ENCODE results near the gene LIMCH1.
"Not testable (repeated sequence)": the region's sequence is repeated elsewhere in the genome, so short reads cannot be mapped to it uniquely, and the experiment has no call there.

LIMCH1 gene

DNA sequence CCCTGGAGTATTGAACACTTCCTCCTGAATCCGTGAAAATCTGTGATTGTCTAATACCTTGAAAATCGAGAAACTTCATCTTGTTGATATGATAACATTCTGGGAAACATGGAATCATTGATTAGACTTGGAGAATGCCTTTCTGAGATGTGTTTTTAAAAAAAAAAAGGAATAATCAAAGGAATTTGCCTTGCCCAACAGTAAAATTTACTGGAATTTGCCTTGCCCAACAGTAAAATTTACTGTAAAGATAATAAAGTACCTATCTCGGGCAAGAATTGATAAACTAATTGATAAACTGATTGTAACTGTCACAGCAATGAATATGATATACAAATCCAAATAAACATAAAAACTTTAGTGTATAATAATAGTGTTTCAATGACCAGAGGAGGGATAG, 165.8 kb downstream of the LIMCH1 start:
- Histone ChIP-seq H3K27me3 (ENCODE audit: control insufficient read depth, low read length) (peaks cover 6% of the 10 kb centered on the region; the same call in 1 of the 2 replicates), H4K20me1 (ENCODE audit: control insufficient read depth, insufficient read depth, low read depth, low read length) (no peaks in the 10 kb centered on the region), H3K79me2 (ENCODE audit: control insufficient read depth, low read length) (no peaks in the 10 kb centered on the region), H3K27ac (ENCODE audit: low read depth, low read length) (no peak overlapping the region), H3K9me3 (ENCODE audit: control insufficient read depth, insufficient read depth, low read length) (no peaks in the 10 kb centered on the region), H3F3A (ENCODE audit: control insufficient read depth, insufficient read depth) (no peaks in the 10 kb centered on the region), H3K9me2 (replicated peaks; ENCODE audit: control insufficient read depth, low read length) (no peaks in the 10 kb centered on the region), H3K4me3 (ENCODE audit: low read length) (no peak overlapping the region), H3K4me2 (ENCODE audit: low read length) (no peak overlapping the region), H3K36me3 (ENCODE audit: control insufficient read depth, low read length) (no peaks in the 10 kb centered on the region), H3K4me1 (ENCODE audit: control insufficient read depth, low read length) (no peaks in the 10 kb centered on the region)
- no peak for TF ChIP-seq EZH2phosphoT487 (IDR thresholded peaks at IDR 0.05; ENCODE audit: borderline replicate concordance, low read length)
- TF ChIP-seq, protein P1, sequence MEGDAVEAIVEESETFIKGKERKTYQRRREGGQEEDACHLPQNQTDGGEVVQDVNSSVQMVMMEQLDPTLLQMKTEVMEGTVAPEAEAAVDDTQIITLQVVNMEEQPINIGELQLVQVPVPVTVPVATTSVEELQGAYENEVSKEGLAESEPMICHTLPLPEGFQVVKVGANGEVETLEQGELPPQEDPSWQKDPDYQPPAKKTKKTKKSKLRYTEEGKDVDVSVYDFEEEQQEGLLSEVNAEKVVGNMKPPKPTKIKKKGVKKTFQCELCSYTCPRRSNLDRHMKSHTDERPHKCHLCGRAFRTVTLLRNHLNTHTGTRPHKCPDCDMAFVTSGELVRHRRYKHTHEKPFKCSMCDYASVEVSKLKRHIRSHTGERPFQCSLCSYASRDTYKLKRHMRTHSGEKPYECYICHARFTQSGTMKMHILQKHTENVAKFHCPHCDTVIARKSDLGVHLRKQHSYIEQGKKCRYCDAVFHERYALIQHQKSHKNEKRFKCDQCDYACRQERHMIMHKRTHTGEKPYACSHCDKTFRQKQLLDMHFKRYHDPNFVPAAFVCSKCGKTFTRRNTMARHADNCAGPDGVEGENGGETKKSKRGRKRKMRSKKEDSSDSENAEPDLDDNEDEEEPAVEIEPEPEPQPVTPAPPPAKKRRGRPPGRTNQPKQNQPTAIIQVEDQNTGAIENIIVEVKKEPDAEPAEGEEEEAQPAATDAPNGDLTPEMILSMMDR (IDR thresholded peaks at IDR 0.05; ENCODE audit: low read depth, low read length, poor library complexity, severe bottlenecking): no peak

DNA sequence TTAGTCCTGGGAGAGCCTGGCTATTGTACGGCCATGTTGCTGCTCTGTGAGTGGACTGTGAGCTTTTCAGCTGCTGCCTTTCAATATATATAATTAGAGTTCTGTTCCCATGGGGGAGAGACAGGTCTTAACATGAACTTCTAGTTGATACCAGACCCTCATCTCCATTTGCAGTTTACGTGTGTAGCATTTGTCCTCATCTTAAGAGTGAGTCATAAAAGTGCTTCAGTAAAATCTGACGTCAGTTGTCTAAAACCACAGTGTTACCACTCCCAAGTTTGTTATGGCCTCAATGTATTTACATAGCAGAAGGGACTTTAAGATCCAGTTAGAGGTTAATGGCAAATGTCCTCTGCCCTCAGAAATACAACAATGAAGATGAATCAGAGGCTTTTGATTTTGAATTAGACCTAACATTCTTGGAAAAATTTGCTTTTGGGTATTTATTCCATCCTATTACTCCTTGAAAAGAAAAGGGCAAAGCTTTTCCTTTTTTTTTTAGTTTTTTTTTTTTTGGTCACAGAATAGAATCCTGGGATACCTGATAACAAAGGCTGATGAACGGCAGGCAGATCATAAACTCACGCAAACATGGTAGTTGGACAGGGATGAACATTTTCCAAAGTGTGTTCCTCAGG, 172.0 kb downstream of the LIMCH1 start:
- Histone ChIP-seq H3K4me2 (ENCODE audit: low read length) (no peak overlapping the region), H3K9me3 (ENCODE audit: control insufficient read depth, insufficient read depth, low read length) (no peaks in the 10 kb centered on the region)
- TF ChIP-seq, protein P1 (IDR thresholded peaks at IDR 0.05; ENCODE audit: low read depth, low read length, poor library complexity, severe bottlenecking): no peak

DNA sequence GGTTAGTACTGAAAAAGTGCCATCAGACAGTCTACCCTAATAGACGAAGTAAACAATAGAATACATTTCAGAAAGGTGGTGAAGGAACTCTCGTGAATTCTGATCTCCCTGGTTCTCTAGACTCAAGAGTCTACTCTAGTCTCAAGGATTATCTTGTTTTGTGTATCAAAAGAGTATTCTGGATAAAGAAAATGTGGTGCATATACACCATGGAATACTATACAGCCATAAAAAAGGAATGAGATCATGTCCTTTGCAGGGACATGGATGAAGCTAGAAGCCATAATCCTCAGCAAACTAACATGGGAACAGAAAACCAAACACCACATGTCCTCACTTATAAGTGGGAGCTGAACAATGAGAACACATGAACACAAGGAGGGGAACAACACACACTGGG, 173.7 kb downstream of the LIMCH1 start:
- not testable (repeated sequence) for H3K79me2 ChIP-seq (ENCODE audit: control insufficient read depth, low read length); H3F3A ChIP-seq (ENCODE audit: control insufficient read depth, insufficient read depth); H3K4me3 ChIP-seq (ENCODE audit: low read length); H3K4me2 ChIP-seq (ENCODE audit: low read length); H3K9me2 ChIP-seq (replicated peaks; ENCODE audit: control insufficient read depth, low read length); H4K20me1 ChIP-seq (ENCODE audit: control insufficient read depth, insufficient read depth, low read depth, low read length); H3K27ac ChIP-seq (ENCODE audit: low read depth, low read length); H3K27me3 ChIP-seq (ENCODE audit: control insufficient read depth, low read length); H3K36me3 ChIP-seq (ENCODE audit: control insufficient read depth, low read length); H3K9me3 ChIP-seq (ENCODE audit: control insufficient read depth, insufficient read depth, low read length); H3K4me1 ChIP-seq (ENCODE audit: control insufficient read depth, low read length)

More for the DNA sequence above, 172.0 kb downstream of the LIMCH1 start:
- no peaks in the 10 kb centered on the region for H4K20me1 ChIP-seq (ENCODE audit: control insufficient read depth, insufficient read depth, low read depth, low read length)
- no peaks in the 10 kb centered on the region for H3K4me1 ChIP-seq (ENCODE audit: control insufficient read depth, low read length)
- no peaks in the 10 kb centered on the region for H3F3A ChIP-seq (ENCODE audit: control insufficient read depth, insufficient read depth)
- H3K27ac ChIP-seq (ENCODE audit: low read depth, low read length): no peak overlapping the region
- H3K36me3 ChIP-seq (ENCODE audit: control insufficient read depth, low read length): no peaks in the 10 kb centered on the region
- H3K27me3 ChIP-seq (ENCODE audit: control insufficient read depth, low read length): peaks cover 2% of the 10 kb centered on the region; the same call in 1 of the 2 replicates
- no peaks in the 10 kb centered on the region for H3K79me2 ChIP-seq (ENCODE audit: control insufficient read depth, low read length)
- H3K9me2 ChIP-seq (replicated peaks; ENCODE audit: control insufficient read depth, low read length): no peaks in the 10 kb centered on the region
- no peak overlapping the region for H3K4me3 ChIP-seq (ENCODE audit: low read length)

DNA sequence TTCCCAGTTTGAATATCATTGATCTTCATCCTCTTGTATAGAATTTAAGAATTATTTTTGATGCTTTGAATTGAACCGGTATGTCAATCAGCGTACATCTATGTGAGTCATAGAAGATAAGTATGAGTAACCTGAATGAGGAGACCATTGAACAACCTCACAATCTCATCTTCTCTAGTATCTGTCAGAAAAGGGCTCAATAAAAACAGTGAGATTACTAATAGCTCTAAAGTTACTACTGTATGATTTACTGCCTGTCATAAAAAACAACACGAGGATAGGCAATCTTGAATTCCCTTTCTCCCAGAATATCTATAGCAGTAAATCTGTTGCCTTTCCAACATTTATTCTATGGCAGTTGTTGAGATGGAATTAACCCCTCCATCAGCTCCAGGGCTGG, 174.5 kb downstream of the LIMCH1 start:
- H3K9me3 ChIP-seq (ENCODE audit: control insufficient read depth, insufficient read depth, low read length): no peaks in the 10 kb centered on the region
- no peaks in the 10 kb centered on the region for H3K9me2 ChIP-seq (replicated peaks; ENCODE audit: control insufficient read depth, low read length)
- H3K36me3 ChIP-seq (ENCODE audit: control insufficient read depth, low read length): no peaks in the 10 kb centered on the region
- H3K27ac ChIP-seq (ENCODE audit: low read depth, low read length): no peak overlapping the region
- no peak overlapping the region for H3K4me2 ChIP-seq (ENCODE audit: low read length)
- TF ChIP-seq, protein P1 (IDR thresholded peaks at IDR 0.05; ENCODE audit: low read depth, low read length, poor library complexity, severe bottlenecking): no peak
- no peak for TF ChIP-seq EZH2phosphoT487 (IDR thresholded peaks at IDR 0.05; ENCODE audit: borderline replicate concordance, low read length)
- H4K20me1 ChIP-seq (ENCODE audit: control insufficient read depth, insufficient read depth, low read depth, low read length): no peaks in the 10 kb centered on the region
- no peaks in the 10 kb centered on the region for H3F3A ChIP-seq (ENCODE audit: control insufficient read depth, insufficient read depth)
- H3K27me3 ChIP-seq (ENCODE audit: control insufficient read depth, low read length): peaks cover 2% of the 10 kb centered on the region; the same call in 1 of the 2 replicates
- H3K79me2 ChIP-seq (ENCODE audit: control insufficient read depth, low read length): no peaks in the 10 kb centered on the region
- H3K4me1 ChIP-seq (ENCODE audit: control insufficient read depth, low read length): no peaks in the 10 kb centered on the region
- H3K4me3 ChIP-seq (ENCODE audit: low read length): no peak overlapping the region

Data from DOHH2 (cell line).